Fibroblast of skin of abdomen (primary cell): ENCODE data around the gene GPRC5A. TPM values are rescaled to one million over a fixed set of nuclear protein-coding genes. Genes with fewer than 3 reads are reported as not detected.
"Not testable (repeated sequence)": the region's sequence is repeated elsewhere in the genome, so short reads cannot be mapped to it uniquely, and the experiment has no call there.

Experiments used
- DNase-seq: peaks from one replicate; pipeline ENCODE4 v3.0.0-alpha.2; 2013
- polyA plus RNA-seq, 2 experiments: library from polyadenylated mRNA; unstranded; fragments of 120-200 nt; gene quantifications; one replicate each; pipeline ENCODE4 v1.2.1, GENCODE V29; 2013; ENCODE audit not compliant: insufficient read length in 2 of 2

GPRC5A gene
- 3.2 TPM for polyA plus RNA-seq (2013, experiment 1 of 2; ENCODE audit: insufficient read length)
- polyA plus RNA-seq (2013, experiment 2 of 2; ENCODE audit: insufficient read length) = 3.4 TPM

GRCh38 chr12:12891080-12891880, at the start of gene GPRC5A:
Gene GPRC5A, plus strand, starts transcription at chr12:12891562. Its CDS starts 16,688 bp downstream, at chr12:12908250.
- DNase-seq = peak; percentile 71

- no peak for DNase-seq
Observed at GRCh38 chr12:12845794-12846243, 45.5 kb upstream of the GPRC5A start.

- DNase-seq = not testable (repeated sequence)
Observed at GRCh38 chr12:12846780-12847179, 44.6 kb upstream of the GPRC5A start.

GRCh38 chr12:12853435-12853834, 37.9 kb upstream of the GPRC5A start:
- no peak for DNase-seq

- peak; percentile 42 for DNase-seq
Observed at GRCh38 chr12:12859690-12860089, 31.7 kb upstream of the GPRC5A start.

GRCh38 chr12:12864243-12864642, 27.1 kb upstream of the GPRC5A start:
- no peak for DNase-seq

GRCh38 chr12:12868477-12869235, 22.7 kb upstream of the GPRC5A start:
- DNase-seq = no peak

GRCh38 chr12:12870465-12870864, 20.9 kb upstream of the GPRC5A start:
- DNase-seq = peak; percentile 97

GRCh38 chr12:12871587-12872138, 19.7 kb upstream of the GPRC5A start:
- no peak for DNase-seq

GRCh38 chr12:12872139-12872933, 19.0 kb upstream of the GPRC5A start:
- DNase-seq = peak; percentile 69

GRCh38 chr12:12872934-12873275, 18.5 kb upstream of the GPRC5A start:
- peak; percentile 68 for DNase-seq

GRCh38 chr12:12874029-12874428, 17.3 kb upstream of the GPRC5A start:
- no peak for DNase-seq

- not testable (repeated sequence) for DNase-seq
Observed at GRCh38 chr12:12875301-12875700, 16.1 kb upstream of the GPRC5A start.

GRCh38 chr12:12877153-12877768, 14.1 kb upstream of the GPRC5A start:
- DNase-seq = no peak

GRCh38 chr12:12877781-12878455, 13.4 kb upstream of the GPRC5A start:
- no peak for DNase-seq

GRCh38 chr12:12880537-12880936, 10.8 kb upstream of the GPRC5A start:
- no peak for DNase-seq

GRCh38 chr12:12881151-12881909, 10.0 kb upstream of the GPRC5A start:
- peak; percentile 64 for DNase-seq

GRCh38 chr12:12882288-12882687, 9.1 kb upstream of the GPRC5A start:
- no peak for DNase-seq

GRCh38 chr12:12883369-12884001, 7.9 kb upstream of the GPRC5A start:
- no peak for DNase-seq
